OCI-LY1 (cell line): Measurements from ENCODE around the gene TMEM198.

Experiments used
- H2AFZ ChIP-seq: fragments of 200-600 bp; sonication (generic), shearing (Covaris generic); 2 replicates; pipeline ENCODE4 v1.6.0; 2014; ENCODE audit warnings: antibody characterized with exemption, mild to moderate bottlenecking, low read length
- H3F3A ChIP-seq: fragments of 200-600 bp; sonication (generic), shearing (Covaris generic); 2 replicates; pipeline ENCODE4 v1.6.0; 2014; ENCODE audit warnings: mild to moderate bottlenecking, antibody characterized with exemption, low read length, moderate library complexity; ENCODE audit not compliant: insufficient read depth
- H3K27ac ChIP-seq: fragments of 200-600 bp; sonication (generic); 2 replicates; pipeline ENCODE4 v1.5.1; 2014; ENCODE audit warnings: low read length, mixed run types, mild to moderate bottlenecking, low read depth; ENCODE audit not compliant: poor library complexity, severe bottlenecking
- H3K27me3 ChIP-seq: fragments of 200-600 bp; sonication (generic); 2 replicates; pipeline ENCODE4 v1.6.0; 2014; ENCODE audit warnings: antibody characterized with exemption, mild to moderate bottlenecking, low read length, moderate library complexity; ENCODE audit not compliant: insufficient read depth
- H3K36me3 ChIP-seq: fragments of 200-600 bp; sonication (generic); 2 replicates; pipeline ENCODE4 v1.6.1; 2014; ENCODE audit warnings: mild to moderate bottlenecking, antibody characterized with exemption, low read length, moderate library complexity, mixed read lengths; ENCODE audit not compliant: insufficient read depth
- H3K4me1 ChIP-seq: fragments of 200-600 bp; sonication (generic); 2 replicates; pipeline ENCODE4 v1.5.1; 2014; ENCODE audit warnings: mild to moderate bottlenecking, low read length, moderate library complexity; ENCODE audit not compliant: insufficient read depth, severe bottlenecking
- H3K4me2 ChIP-seq: fragments of 200-600 bp; sonication (generic), shearing (Covaris generic); 2 replicates; pipeline ENCODE4 v1.6.1; 2014; ENCODE audit warnings: low read length
- H3K4me3 ChIP-seq: fragments of 200-600 bp; sonication (generic); 2 replicates; pipeline ENCODE4 v1.5.1; 2014; ENCODE audit warnings: low read length, low read depth, mild to moderate bottlenecking, mixed read lengths; ENCODE audit not compliant: poor library complexity, severe bottlenecking
- H3K79me2 ChIP-seq: fragments of 200-600 bp; shearing (Covaris generic); 2 replicates; pipeline ENCODE4 v1.6.1; 2016; ENCODE audit warnings: mixed run types, low read length, mixed read lengths; ENCODE audit not compliant: insufficient read depth
- H3K9ac ChIP-seq: fragments of 200-600 bp; sonication (generic), shearing (Covaris generic); 2 replicates; pipeline ENCODE4 v1.6.1; 2014; ENCODE audit warnings: mild to moderate bottlenecking, low read length, mixed read lengths
- H3K9me2 ChIP-seq: fragments of 200-600 bp; sonication (generic), shearing (Covaris generic); 2 replicates; pipeline ENCODE4 v1.6.1; 2014; ENCODE audit warnings: low read depth, mild to moderate bottlenecking, low read length, mixed read lengths
- H3K9me3 ChIP-seq: fragments of 200-600 bp; shearing (Covaris generic); 2 replicates; pipeline ENCODE4 v1.6.1; 2014; ENCODE audit warnings: low read length, mixed read lengths
- H4K20me1 ChIP-seq: fragments of 200-600 bp; sonication (generic), shearing (Covaris generic); 2 replicates; pipeline ENCODE4 v1.6.0; 2016; ENCODE audit warnings: mild to moderate bottlenecking, low read length; ENCODE audit not compliant: insufficient read depth
- CTCF ChIP-seq: fragments of 200-600 bp; sonication (generic), shearing (Covaris generic); IDR thresholded peaks from 2 replicates; pipeline ENCODE4 v1.5.1; 2017; ENCODE audit warnings: mild to moderate bottlenecking, antibody characterized with exemption, low read length, moderate library complexity, mixed read lengths
- EZH2 ChIP-seq: fragments of 200-600 bp; sonication (generic), shearing (Covaris generic); IDR thresholded peaks from 2 replicates; pipeline ENCODE4 v1.8.0; 2017; ENCODE audit warnings: borderline replicate concordance, mixed run types, mild to moderate bottlenecking, antibody characterized with exemption, low read length, moderate library complexity, mixed read lengths

TMEM198 gene

GRCh38 chr2:219524817-219525216 lies 19.0 kb upstream of the TMEM198 start:
- H4K20me1 ChIP-seq = no peaks in the 10 kb centered on the region
- no peak overlapping the region for H3K9ac ChIP-seq
- H3K9me2 ChIP-seq = no peaks in the 10 kb centered on the region
- H3K9me3 ChIP-seq = no peaks in the 10 kb centered on the region
- H3K4me2 ChIP-seq = no peak overlapping the region
- H2AFZ ChIP-seq = no peak overlapping the region
- no peaks in the 10 kb centered on the region for H3K36me3 ChIP-seq
- H3K27ac ChIP-seq = no peak overlapping the region
- TF ChIP-seq EZH2 (no peak), CTCF (no peak)
- no peaks in the 10 kb centered on the region for H3F3A ChIP-seq
- no peaks in the 10 kb centered on the region for H3K79me2 ChIP-seq
- H3K27me3 ChIP-seq = peaks cover 6% of the 10 kb centered on the region; the same call in 1 of the 2 replicates
- no peaks in the 10 kb centered on the region for H3K4me1 ChIP-seq
- H3K4me3 ChIP-seq = no peak overlapping the region

- Histone ChIP-seq H3K4me1 (no peaks in the 10 kb centered on the region), H3K27me3 (peaks cover 6% of the 10 kb centered on the region; the same call in 1 of the 2 replicates), H3K4me3 (no peak overlapping the region)
Observed at GRCh38 chr2:219525533-219526232, 18.1 kb upstream of the TMEM198 start.

GRCh38 chr2:219526320-219527075 lies 17.3 kb upstream of the TMEM198 start:
- Histone ChIP-seq H3K27me3 (peaks cover 6% of the 10 kb centered on the region; the same call in 1 of the 2 replicates), H3K9ac (no peak overlapping the region), H3K27ac (no peak overlapping the region), H3K4me1 (no peaks in the 10 kb centered on the region), H2AFZ (no peak overlapping the region), H3K36me3 (no peaks in the 10 kb centered on the region), H3F3A (no peaks in the 10 kb centered on the region), H3K4me2 (no peak overlapping the region), H3K4me3 (no peak overlapping the region), H4K20me1 (no peaks in the 10 kb centered on the region), H3K79me2 (no peaks in the 10 kb centered on the region), H3K9me2 (no peaks in the 10 kb centered on the region), H3K9me3 (no peaks in the 10 kb centered on the region)
- TF ChIP-seq CTCF (no peak), EZH2 (no peak)

More at GRCh38 chr2:219525533-219526232, 18.1 kb upstream of the TMEM198 start:
- no peaks in the 10 kb centered on the region for H3K79me2 ChIP-seq
- H3K36me3 ChIP-seq = no peaks in the 10 kb centered on the region
- no peaks in the 10 kb centered on the region for H3K9me3 ChIP-seq
- no peak overlapping the region for H3K4me2 ChIP-seq
- TF ChIP-seq CTCF (no peak), EZH2 (no peak)
- no peaks in the 10 kb centered on the region for H3K9me2 ChIP-seq
- H4K20me1 ChIP-seq = no peaks in the 10 kb centered on the region
- no peaks in the 10 kb centered on the region for H3F3A ChIP-seq
- no peak overlapping the region for H3K27ac ChIP-seq
- no peak overlapping the region for H2AFZ ChIP-seq
- no peak overlapping the region for H3K9ac ChIP-seq
